ENCODE data around the gene PIGC.
"Not testable (repeated sequence)": the region's sequence is repeated elsewhere in the genome, so short reads cannot be mapped to it uniquely, and the experiment has no call there.

PIGC gene

GRCh38 chr1:172449585-172450523, 6.0 kb upstream of the PIGC start:
- Histone ChIP-seq H3K27ac (no peak overlapping the region), H3K9me3 (ENCODE audit: low read depth, low read length) (no peaks in the 10 kb centered on the region), H3K9ac (ENCODE audit: insufficient read length) (peak overlapping the region; percentile 23), H3K4me3 (no peak overlapping the region), H3K36me3 (ENCODE audit: insufficient read depth, low read length) (no peaks in the 10 kb centered on the region)
- no peak for DNase-seq (ENCODE audit: low read depth, low spot score)
- TF ChIP-seq FOXP2 (optimal IDR thresholded peaks at IDR 0.05; ENCODE audit: control extremely low read depth, extremely low read length, insufficient read depth): no peak
- no peak for TF ChIP-seq EZH2 (IDR thresholded peaks at IDR 0.05)
- no peak for TF ChIP-seq POLR2AphosphoS5 (IDR thresholded peaks at IDR 0.05; ENCODE audit: borderline replicate concordance, low read depth, low read length)

- Histone ChIP-seq H3K9me3 (ENCODE audit: low read depth, low read length) (no peaks in the 10 kb centered on the region), H3K36me3 (ENCODE audit: insufficient read depth, low read length) (no peaks in the 10 kb centered on the region), H3K4me3 (no peak overlapping the region), H3K9ac (ENCODE audit: insufficient read length) (no peak overlapping the region), H3K27ac (no peak overlapping the region)
- TF ChIP-seq EZH2 (IDR thresholded peaks at IDR 0.05): no peak
- TF ChIP-seq POLR2AphosphoS5 (IDR thresholded peaks at IDR 0.05; ENCODE audit: borderline replicate concordance, low read depth, low read length): no peak
- no peak for TF ChIP-seq FOXP2 (optimal IDR thresholded peaks at IDR 0.05; ENCODE audit: control extremely low read depth, extremely low read length, insufficient read depth)
- DNase-seq (ENCODE audit: low read depth, low spot score): no peak
Measured at GRCh38 chr1:172448995-172449584, 5.2 kb upstream of the PIGC start.

GRCh38 chr1:172447641-172448040, 3.8 kb upstream of the PIGC start:
- DNase-seq (ENCODE audit: low read depth, low spot score): no peak
- TF ChIP-seq POLR2AphosphoS5 (IDR thresholded peaks at IDR 0.05; ENCODE audit: borderline replicate concordance, low read depth, low read length): no peak
- TF ChIP-seq FOXP2 (optimal IDR thresholded peaks at IDR 0.05; ENCODE audit: control extremely low read depth, extremely low read length, insufficient read depth): no peak
- TF ChIP-seq EZH2 (IDR thresholded peaks at IDR 0.05): no peak
- H3K36me3 ChIP-seq (ENCODE audit: insufficient read depth, low read length): no peaks in the 10 kb centered on the region
- no peak overlapping the region for H3K27ac ChIP-seq
- H3K4me3 ChIP-seq: no peak overlapping the region
- no peak overlapping the region for H3K9ac ChIP-seq (ENCODE audit: insufficient read length)
- H3K9me3 ChIP-seq (ENCODE audit: low read depth, low read length): no peaks in the 10 kb centered on the region

- Histone ChIP-seq H3K4me3 (no peak overlapping the region), H3K27ac (no peak overlapping the region), H3K36me3 (ENCODE audit: insufficient read depth, low read length) (peaks cover 8% of the 10 kb centered on the region; the same call in 1 of the 2 replicates), H3K9ac (ENCODE audit: insufficient read length) (no peak overlapping the region), H3K9me3 (ENCODE audit: low read depth, low read length) (no peaks in the 10 kb centered on the region)
- DNase-seq (ENCODE audit: low read depth, low spot score): no peak
- TF ChIP-seq EZH2 (IDR thresholded peaks at IDR 0.05) (no peak), POLR2AphosphoS5 (IDR thresholded peaks at IDR 0.05; ENCODE audit: borderline replicate concordance, low read depth, low read length) (no peak), FOXP2 (optimal IDR thresholded peaks at IDR 0.05; ENCODE audit: control extremely low read depth, extremely low read length, insufficient read depth) (no peak)
Measured at GRCh38 chr1:172446547-172446946, 2.7 kb upstream of the PIGC start.

- Histone ChIP-seq H3K9me3 (ENCODE audit: low read depth, low read length) (no peaks in the 10 kb centered on the region), H3K27ac (no peak overlapping the region), H3K36me3 (ENCODE audit: insufficient read depth, low read length) (peaks cover 9% of the 10 kb centered on the region; the same call in 1 of the 2 replicates), H3K4me3 (peak overlapping the region; percentile 86), H3K9ac (ENCODE audit: insufficient read length) (peak overlapping the region; percentile 94)
- no peak for TF ChIP-seq EZH2 (IDR thresholded peaks at IDR 0.05)
- TF ChIP-seq FOXP2 (optimal IDR thresholded peaks at IDR 0.05; ENCODE audit: control extremely low read depth, extremely low read length, insufficient read depth): no peak
- no peak for TF ChIP-seq POLR2AphosphoS5 (IDR thresholded peaks at IDR 0.05; ENCODE audit: borderline replicate concordance, low read depth, low read length)
- DNase-seq (ENCODE audit: low read depth, low spot score): no peak
Measured at GRCh38 chr1:172442843-172443565, 865 bp downstream of the PIGC start.

- no peak overlapping the region for H3K27ac ChIP-seq
- peaks cover 9% of the 10 kb centered on the region; the same call in 1 of the 2 replicates for H3K36me3 ChIP-seq (ENCODE audit: insufficient read depth, low read length)
- TF ChIP-seq FOXP2 (optimal IDR thresholded peaks at IDR 0.05; ENCODE audit: control extremely low read depth, extremely low read length, insufficient read depth): no peak
- TF ChIP-seq EZH2 (IDR thresholded peaks at IDR 0.05): no peak
- no peak for TF ChIP-seq POLR2AphosphoS5 (IDR thresholded peaks at IDR 0.05; ENCODE audit: borderline replicate concordance, low read depth, low read length)
- no peak overlapping the region for H3K4me3 ChIP-seq
- H3K9ac ChIP-seq (ENCODE audit: insufficient read length): no peak overlapping the region
- no peak for DNase-seq (ENCODE audit: low read depth, low spot score)
- no peaks in the 10 kb centered on the region for H3K9me3 ChIP-seq (ENCODE audit: low read depth, low read length)
Measured at GRCh38 chr1:172442404-172442803, 1.5 kb downstream of the PIGC start.

GRCh38 chr1:172437183-172437582, 6.7 kb downstream of the PIGC start:
- not testable (repeated sequence) for H3K36me3 ChIP-seq (ENCODE audit: insufficient read depth, low read length); H3K9ac ChIP-seq (ENCODE audit: insufficient read length); DNase-seq (ENCODE audit: low read depth, low spot score); H3K4me3 ChIP-seq; H3K27ac ChIP-seq; H3K9me3 ChIP-seq (ENCODE audit: low read depth, low read length)

- Histone ChIP-seq H3K4me3 (no peak overlapping the region), H3K36me3 (ENCODE audit: insufficient read depth, low read length) (no peaks in the 10 kb centered on the region), H3K9ac (ENCODE audit: insufficient read length) (no peak overlapping the region), H3K9me3 (ENCODE audit: low read depth, low read length) (no peaks in the 10 kb centered on the region), H3K27ac (no peak overlapping the region)
- TF ChIP-seq FOXP2 (optimal IDR thresholded peaks at IDR 0.05; ENCODE audit: control extremely low read depth, extremely low read length, insufficient read depth) (no peak), POLR2AphosphoS5 (IDR thresholded peaks at IDR 0.05; ENCODE audit: borderline replicate concordance, low read depth, low read length) (no peak), EZH2 (IDR thresholded peaks at IDR 0.05) (no peak)
- DNase-seq (ENCODE audit: low read depth, low spot score): no peak
Measured at GRCh38 chr1:172431721-172432192, 12.1 kb downstream of the PIGC start.
